ENCODE results near the gene GRIN2A. TPM values are rescaled to one million over a fixed set of nuclear protein-coding genes. Genes with fewer than 3 reads are reported as not detected.

Gene GRIN2A
- total and polyA plus RNA-seq, 2 donors (not counting 3 experiments of a cell fraction or from before 2014, with no cell fraction given) = not detected

- TF ChIP-seq POLR2AphosphoS5 (IDR thresholded peaks at IDR 0.05; ENCODE audit: insufficient read depth, low read depth, low read length) = no peak
- POLR2A ChIA-PET = no interaction called here
- CTCF ChIA-PET = no interaction called here
- H3K36me3 ChIP-seq (ENCODE audit: control insufficient read depth in 2 of 2, extremely low read depth in 1 of 2, insufficient read depth in 2 of 2, low read length in 2 of 2) = no peaks in the 10 kb centered on the region
- no TSS peak for BruUV-seq (replicated peaks)
- H3K79me2 ChIP-seq (ENCODE audit: control insufficient read depth, insufficient read depth, low read length) = no peaks in the 10 kb centered on the region
- no peak overlapping the region for H3K4me2 ChIP-seq (ENCODE audit: insufficient read depth, low read length)
- DNase-seq (ENCODE audit: low read depth, low spot score) (no peak), FAIRE-seq (no peak)
- intact Hi-C loops (cut with micrococcal nuclease) = no loop called here
- no peaks in the 10 kb centered on the region for H3K9me3 ChIP-seq (replicated peaks; ENCODE audit: control insufficient read depth, insufficient read depth, low read length)
- H3K9ac ChIP-seq (replicated peaks; ENCODE audit: extremely low read depth, insufficient read depth, low read length) = no peak overlapping the region
- no peaks in the 10 kb centered on the region for H3K9me1 ChIP-seq (replicated peaks; ENCODE audit: control insufficient read depth, extremely low read depth, insufficient read depth, low read length)
- H3K4me3 ChIP-seq (replicated peaks in 1 of 3; ENCODE audit: insufficient read depth in 1 of 3, low read depth in 1 of 3, low read length in 3 of 3) = no peak overlapping the region
- no peaks in the 10 kb centered on the region for H4K20me1 ChIP-seq (replicated peaks; ENCODE audit: control insufficient read depth, extremely low read depth, insufficient read depth, low read length)
- H3K27me3 ChIP-seq (ENCODE audit: control insufficient read depth in 2 of 2, insufficient read depth in 2 of 2, low read length in 2 of 2) = no peaks in the 10 kb centered on the region
- H3K27ac ChIP-seq (ENCODE audit: insufficient read depth, low read depth, low read length) = no peak overlapping the region
- dilution Hi-C loops (cut with MboI; ENCODE audit: extremely low pct_ligation_motif_present, low sequenced_read_pairs) = no loop called here
- H2AFZ ChIP-seq (ENCODE audit: low read depth, low read length) = no peak overlapping the region
- H3K4me1 ChIP-seq (ENCODE audit: control insufficient read depth, extremely low read depth, insufficient read depth, low read length) = no peaks in the 10 kb centered on the region
Measured at GRCh38 chr16:10191096-10191495, 8.9 kb upstream of the GRIN2A start.

- no peak for FAIRE-seq
- BruUV-seq (replicated peaks) = no TSS peak
- Histone ChIP-seq H2AFZ (ENCODE audit: low read depth, low read length) (no peak overlapping the region), H3K4me2 (ENCODE audit: insufficient read depth, low read length) (no peak overlapping the region), H3K9me3 (replicated peaks; ENCODE audit: control insufficient read depth, insufficient read depth, low read length) (no peaks in the 10 kb centered on the region), H3K36me3 (ENCODE audit: control insufficient read depth in 2 of 2, extremely low read depth in 1 of 2, insufficient read depth in 2 of 2, low read length in 2 of 2) (no peaks in the 10 kb centered on the region), H3K79me2 (ENCODE audit: control insufficient read depth, insufficient read depth, low read length) (no peaks in the 10 kb centered on the region), H3K27me3 (ENCODE audit: control insufficient read depth in 2 of 2, insufficient read depth in 2 of 2, low read length in 2 of 2) (no peaks in the 10 kb centered on the region), H3K4me3 (replicated peaks in 1 of 3; ENCODE audit: insufficient read depth in 1 of 3, low read depth in 1 of 3, low read length in 3 of 3) (no peak overlapping the region), H4K20me1 (replicated peaks; ENCODE audit: control insufficient read depth, extremely low read depth, insufficient read depth, low read length) (no peaks in the 10 kb centered on the region), H3K9me1 (replicated peaks; ENCODE audit: control insufficient read depth, extremely low read depth, insufficient read depth, low read length) (no peaks in the 10 kb centered on the region), H3K4me1 (ENCODE audit: control insufficient read depth, extremely low read depth, insufficient read depth, low read length) (no peaks in the 10 kb centered on the region), H3K9ac (replicated peaks; ENCODE audit: extremely low read depth, insufficient read depth, low read length) (no peak overlapping the region), H3K27ac (ENCODE audit: insufficient read depth, low read depth, low read length) (no peak overlapping the region)
- intact Hi-C loops (cut with micrococcal nuclease) = no loop called here
- DNase-seq (ENCODE audit: low read depth, low spot score) = no peak
- ChIA-PET POLR2A (no interaction called here), CTCF (no interaction called here)
- dilution Hi-C loops (cut with MboI; ENCODE audit: extremely low pct_ligation_motif_present, low sequenced_read_pairs) = no loop called here
- TF ChIP-seq POLR2AphosphoS5 (IDR thresholded peaks at IDR 0.05; ENCODE audit: insufficient read depth, low read depth, low read length) (no peak), JUN (IDR thresholded peaks at IDR 0.05; ENCODE audit: borderline replicate concordance, insufficient read depth, insufficient read length, low read depth) (no peak), CTCF (IDR thresholded peaks at IDR 0.05; ENCODE audit: extremely low read depth in 1 of 2, insufficient read depth in 1 of 2, low read depth in 1 of 2, low read length in 2 of 2) (no peak), FOS (IDR thresholded peaks at IDR 0.05; ENCODE audit: borderline replicate concordance, insufficient read depth, low read length) (no peak), POLR2A (IDR thresholded peaks at IDR 0.05; ENCODE audit: low read depth, low read length) (no peak), GATA2 (IDR thresholded peaks at IDR 0.05; ENCODE audit: insufficient read depth, insufficient read length, low read depth, low read length) (no peak), EZH2 (IDR thresholded peaks at IDR 0.05; ENCODE audit: borderline replicate concordance, low read depth, low read length, severe bottlenecking) (no peak), MAX (IDR thresholded peaks at IDR 0.05; ENCODE audit: insufficient read depth, insufficient read length) (no peak), MYC (IDR thresholded peaks at IDR 0.05; ENCODE audit: low read depth, low read length) (no peak)
Measured at GRCh38 chr16:10189861-10190390, 7.7 kb upstream of the GRIN2A start.
